Femur (tissue), 1 donor: ENCODE results near the gene TRIM43.
"Not testable (repeated sequence)": the region's sequence is repeated elsewhere in the genome, so short reads cannot be mapped to it uniquely, and the experiment has no call there.

ENCODE experiments used
- DNase-seq: peaks from one replicate; pipeline ENCODE4 v3.0.0-alpha.2; 2017

Gene TRIM43

GRCh38 chr2:95591701-95592100 is at the start of gene TRIM43:
TRIM43 (plus strand) TSS chr2:95592001; CDS start chr2:95594024, 2,023 bp downstream.
- not testable (repeated sequence) for DNase-seq

GRCh38 chr2:95551055-95551568 is 40.7 kb upstream of the TRIM43 start:
- no peak for DNase-seq

- DNase-seq = no peak
These were observed 38.9 kb upstream of the TRIM43 start for GRCh38 chr2:95552911-95553310.

- no peak for DNase-seq
These were observed 22.6 kb upstream of the TRIM43 start for GRCh38 chr2:95569170-95569569.

GRCh38 chr2:95573866-95574265 is 17.9 kb upstream of the TRIM43 start:
- DNase-seq = no peak

- no peak for DNase-seq
These were observed 17.3 kb upstream of the TRIM43 start for GRCh38 chr2:95574506-95574905.

- no peak for DNase-seq
These were observed 15.9 kb upstream of the TRIM43 start for GRCh38 chr2:95575857-95576256.

- DNase-seq = no peak
These were observed 13.3 kb upstream of the TRIM43 start for GRCh38 chr2:95578539-95578938.

- DNase-seq = not testable (repeated sequence)
These were observed 8.3 kb upstream of the TRIM43 start for GRCh38 chr2:95583545-95583944.

- DNase-seq = not testable (repeated sequence)
These were observed 7.5 kb upstream of the TRIM43 start for GRCh38 chr2:95584321-95584720.

- DNase-seq = not testable (repeated sequence)
These were observed 1.8 kb upstream of the TRIM43 start for GRCh38 chr2:95589777-95590536.

GRCh38 chr2:95592973-95593372 is 1.2 kb downstream of the TRIM43 start:
- not testable (repeated sequence) for DNase-seq

- not testable (repeated sequence) for DNase-seq
These were observed 3.2 kb downstream of the TRIM43 start for GRCh38 chr2:95595012-95595411.

GRCh38 chr2:95601301-95601700 is 9.5 kb downstream of the TRIM43 start:
- not testable (repeated sequence) for DNase-seq

GRCh38 chr2:95602146-95602545 is 10.3 kb downstream of the TRIM43 start:
- not testable (repeated sequence) for DNase-seq

- DNase-seq = not testable (repeated sequence)
These were observed 16.6 kb downstream of the TRIM43 start for GRCh38 chr2:95608356-95608755.

- DNase-seq = not testable (repeated sequence)
These were observed 18.0 kb downstream of the TRIM43 start for GRCh38 chr2:95609764-95610163.

GRCh38 chr2:95613048-95613447 is 21.2 kb downstream of the TRIM43 start:
- DNase-seq = not testable (repeated sequence)

GRCh38 chr2:95622728-95623127 is 30.9 kb downstream of the TRIM43 start:
- not testable (repeated sequence) for DNase-seq

GRCh38 chr2:95630987-95631386 is 39.2 kb downstream of the TRIM43 start:
- not testable (repeated sequence) for DNase-seq

GRCh38 chr2:95633626-95634259 is 41.9 kb downstream of the TRIM43 start:
- DNase-seq = not testable (repeated sequence)

- DNase-seq = not testable (repeated sequence)
These were observed 48.9 kb downstream of the TRIM43 start for GRCh38 chr2:95640515-95641288.

- not testable (repeated sequence) for DNase-seq
These were observed 49.4 kb downstream of the TRIM43 start for GRCh38 chr2:95641289-95641575.
